NCI-H460 (cell line): ENCODE measurements around the gene MED27. TPM values are rescaled to one million over a fixed set of nuclear protein-coding genes. Genes with fewer than 3 reads are reported as not detected.

Experiments
- DNase-seq: peaks from one replicate; pipeline ENCODE4 v3.0.0-alpha.2; 2016; ENCODE audit warnings: low read depth; ENCODE audit errors: extremely low read depth
- total RNA-seq: library from RNA; depleted of rRNA; stranded (reverse); fragments of >200 nt; shearing (Covaris generic); gene quantifications from 2 replicates; pipeline ENCODE4 v1.2.3, GENCODE V29; 2014

Gene MED27
- total RNA-seq, 1 experiment from 2014 or later = 24.7 TPM

GRCh38 chr9:132044176-132044875 is 35.3 kb downstream of the MED27 start:
- peak; percentile 41 for DNase-seq

GRCh38 chr9:132043708-132044107 is 36.0 kb downstream of the MED27 start:
- DNase-seq = no peak

- peak; percentile 85 for DNase-seq
Observed at GRCh38 chr9:132042324-132042723, 37.3 kb downstream of the MED27 start.

GRCh38 chr9:132041798-132042197 is 37.9 kb downstream of the MED27 start:
- no peak for DNase-seq

- no peak for DNase-seq
Observed at GRCh38 chr9:132040808-132041207, 38.9 kb downstream of the MED27 start.

- DNase-seq = no peak
Observed at GRCh38 chr9:132040246-132040645, 39.4 kb downstream of the MED27 start.

- DNase-seq = no peak
Observed at GRCh38 chr9:132039284-132039683, 40.4 kb downstream of the MED27 start.

- no peak for DNase-seq
Observed at GRCh38 chr9:132037458-132037857, 42.2 kb downstream of the MED27 start.

GRCh38 chr9:132036521-132036920 is 43.1 kb downstream of the MED27 start:
- DNase-seq = no peak

GRCh38 chr9:132035679-132036078 is 44.0 kb downstream of the MED27 start:
- no peak for DNase-seq

- no peak for DNase-seq
Observed at GRCh38 chr9:132032238-132032950, 47.3 kb downstream of the MED27 start.

- no peak for DNase-seq
Observed at GRCh38 chr9:132031467-132032237, 48.0 kb downstream of the MED27 start.

- no peak for DNase-seq
Observed at GRCh38 chr9:132030626-132031325, 48.9 kb downstream of the MED27 start.

GRCh38 chr9:132027752-132028663 is 51.7 kb downstream of the MED27 start:
- no peak for DNase-seq

GRCh38 chr9:132026932-132027585 is 52.6 kb downstream of the MED27 start:
- no peak for DNase-seq

GRCh38 chr9:132025766-132026165 is 53.9 kb downstream of the MED27 start:
- DNase-seq = no peak

GRCh38 chr9:132024589-132024988 is 55.1 kb downstream of the MED27 start:
- DNase-seq = no peak

GRCh38 chr9:132023419-132024180 is 56.1 kb downstream of the MED27 start:
- no peak for DNase-seq
